ENCODE measurements around the gene C6orf47.
"Not testable (repeated sequence)": the region's sequence is repeated elsewhere in the genome, so short reads cannot be mapped to it uniquely, and the experiment has no call there.

Gene C6orf47, protein sequence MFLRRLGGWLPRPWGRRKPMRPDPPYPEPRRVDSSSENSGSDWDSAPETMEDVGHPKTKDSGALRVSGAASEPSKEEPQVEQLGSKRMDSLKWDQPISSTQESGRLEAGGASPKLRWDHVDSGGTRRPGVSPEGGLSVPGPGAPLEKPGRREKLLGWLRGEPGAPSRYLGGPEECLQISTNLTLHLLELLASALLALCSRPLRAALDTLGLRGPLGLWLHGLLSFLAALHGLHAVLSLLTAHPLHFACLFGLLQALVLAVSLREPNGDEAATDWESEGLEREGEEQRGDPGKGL

DNA sequence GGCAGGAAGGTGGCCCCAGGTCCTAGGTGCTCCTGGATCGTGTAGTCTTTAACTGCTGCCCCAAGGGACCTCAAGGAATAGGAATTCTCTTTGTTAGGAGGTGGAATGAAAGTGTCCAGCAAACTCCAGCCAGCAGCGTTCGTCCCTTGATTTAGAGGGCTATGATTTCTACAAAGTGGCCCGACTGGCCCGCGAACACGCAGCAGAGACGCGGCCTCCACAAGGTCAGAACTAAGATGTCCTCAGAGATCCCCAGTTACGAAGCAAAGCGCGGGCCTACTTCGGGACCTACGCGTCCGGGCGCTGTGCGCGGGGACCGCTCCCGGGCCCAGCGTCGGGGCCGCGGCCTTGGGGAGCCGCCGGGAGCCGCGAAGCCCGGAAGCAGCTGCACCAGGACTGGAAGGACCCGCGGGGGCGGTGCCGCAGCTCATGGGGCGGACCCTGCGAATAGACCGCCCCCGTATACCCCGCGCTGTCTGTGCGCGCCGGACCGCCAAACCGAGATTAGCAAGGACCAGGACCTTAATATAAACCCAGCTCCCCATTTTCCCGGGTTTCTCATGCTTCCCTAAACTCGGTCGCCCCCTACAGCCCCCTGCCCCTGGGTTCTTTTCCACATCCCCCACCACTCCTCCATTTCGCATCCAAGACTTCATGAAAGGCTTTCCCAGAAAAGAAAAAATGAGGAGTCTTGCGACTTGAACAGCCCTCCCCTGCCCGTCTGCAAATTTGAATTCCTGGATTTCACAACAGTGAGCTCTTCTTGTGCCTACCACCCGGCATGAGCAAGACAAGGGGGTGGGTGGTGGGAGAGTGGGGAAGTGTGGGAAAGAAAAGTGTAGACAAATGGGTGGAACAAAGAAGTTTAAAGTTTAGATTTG, at the start of gene C6orf47:
Gene C6orf47, minus strand, starts transcription at position 398 of the 881 bp plus-strand sequence. CDS start 831 bp downstream, outside the sequence.
- peak in 48 of 51 donors; percentile 24 to 84 (median 62) for DNase-seq

DNA sequence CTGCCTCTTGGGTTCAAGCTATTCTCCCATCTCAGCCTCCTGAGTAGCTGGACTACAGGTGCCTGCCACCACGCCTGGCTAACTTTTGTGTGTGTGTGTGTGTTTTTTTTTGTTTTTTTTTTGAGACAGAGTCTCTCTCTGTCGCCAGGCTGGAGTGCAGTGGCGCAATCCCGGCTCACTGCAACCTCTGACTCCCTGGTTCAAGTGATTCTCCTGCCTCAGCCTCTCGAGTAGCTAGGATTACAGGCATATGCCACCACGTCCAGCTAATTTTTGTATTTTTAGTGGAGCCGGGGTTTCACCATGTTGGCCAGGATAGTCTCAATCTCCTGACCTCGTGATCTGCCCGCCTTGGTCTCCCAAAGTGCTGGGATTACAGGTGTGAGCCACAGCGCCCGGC, 48.6 kb upstream of the C6orf47 start:
- DNase-seq: not testable (repeated sequence)

DNA sequence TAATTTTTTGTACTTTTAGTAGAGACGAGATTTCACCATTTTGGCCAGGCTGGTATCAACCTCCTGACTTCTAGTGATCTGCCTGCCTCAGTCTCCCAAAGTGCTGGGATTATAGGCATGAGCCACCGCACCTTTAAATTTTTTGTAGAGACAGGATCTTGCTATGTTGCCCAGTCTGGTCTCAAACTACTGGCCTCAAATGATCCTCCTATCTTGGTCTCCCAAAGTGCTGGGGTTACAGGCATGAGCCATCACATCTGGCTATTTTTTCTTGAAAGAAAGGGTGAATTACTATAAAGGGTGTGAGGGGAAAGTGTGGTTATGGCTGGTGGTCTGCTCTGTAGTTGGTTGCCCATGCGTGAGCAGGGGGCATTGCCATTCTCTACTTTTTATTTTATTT, 47.6 kb upstream of the C6orf47 start:
- no peak for DNase-seq

DNA sequence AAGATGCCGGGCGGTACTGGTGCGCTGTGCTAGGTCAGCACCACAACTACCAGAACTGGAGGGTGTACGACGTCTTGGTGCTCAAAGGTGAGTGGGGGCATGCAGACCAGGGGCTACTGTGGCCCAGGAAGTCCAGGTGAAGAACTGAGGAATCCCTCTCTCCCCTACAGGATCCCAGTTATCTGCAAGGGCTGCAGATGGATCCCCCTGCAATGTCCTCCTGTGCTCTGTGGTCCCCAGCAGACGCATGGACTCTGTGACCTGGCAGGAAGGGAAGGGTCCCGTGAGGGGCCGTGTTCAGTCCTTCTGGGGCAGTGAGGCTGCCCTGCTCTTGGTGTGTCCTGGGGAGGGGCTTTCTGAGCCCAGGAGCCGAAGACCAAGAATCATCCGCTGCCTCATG, 47.1 kb upstream of the C6orf47 start:
- DNase-seq: no peak

DNA sequence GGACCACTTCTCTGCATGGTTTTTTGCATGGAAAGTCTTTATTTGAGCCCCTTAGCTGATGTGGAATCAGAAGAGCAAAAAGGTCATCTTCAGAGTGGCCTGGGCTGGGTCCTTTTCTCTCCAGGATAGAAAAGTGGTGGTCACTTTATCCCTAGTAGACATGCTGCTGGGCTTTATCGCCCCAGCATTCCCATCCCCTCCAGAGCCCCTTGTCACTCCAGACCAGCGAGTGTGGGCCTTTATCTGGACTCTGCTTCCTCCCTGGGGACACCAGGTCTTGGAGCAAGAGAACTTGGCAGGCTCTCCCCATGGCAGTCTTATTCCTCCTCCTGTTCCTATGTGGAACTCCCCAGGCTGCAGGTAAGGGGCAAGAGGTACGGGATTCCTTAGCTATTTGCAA, 46.0 kb upstream of the C6orf47 start, which contains the start of gene LY6G6F:
Gene LY6G6F, plus strand, starts transcription at position 268 of the 400 bp plus-strand sequence. Its CDS starts 41 bp downstream, at position 309.
- DNase-seq: no peak

DNA sequence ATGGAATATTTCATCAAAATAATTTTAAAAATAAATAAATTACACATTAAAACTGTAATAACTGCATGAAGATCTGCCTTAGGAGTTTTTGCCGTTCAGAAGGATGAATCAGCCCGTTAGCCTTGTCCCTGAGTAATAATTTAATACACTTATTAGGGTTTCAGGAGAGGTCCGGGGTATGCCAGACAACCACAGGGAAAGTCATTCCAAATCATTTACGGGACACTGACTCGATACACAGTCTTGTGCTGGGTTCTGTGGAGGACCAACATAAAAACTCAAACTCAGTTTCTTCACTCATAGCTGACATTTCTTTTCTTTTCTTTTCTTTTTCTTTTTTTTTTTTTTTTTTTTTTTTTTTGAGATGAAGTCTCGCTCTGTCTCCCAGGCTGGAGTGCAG, 45.4 kb upstream of the C6orf47 start:
- DNase-seq: no peak

DNA sequence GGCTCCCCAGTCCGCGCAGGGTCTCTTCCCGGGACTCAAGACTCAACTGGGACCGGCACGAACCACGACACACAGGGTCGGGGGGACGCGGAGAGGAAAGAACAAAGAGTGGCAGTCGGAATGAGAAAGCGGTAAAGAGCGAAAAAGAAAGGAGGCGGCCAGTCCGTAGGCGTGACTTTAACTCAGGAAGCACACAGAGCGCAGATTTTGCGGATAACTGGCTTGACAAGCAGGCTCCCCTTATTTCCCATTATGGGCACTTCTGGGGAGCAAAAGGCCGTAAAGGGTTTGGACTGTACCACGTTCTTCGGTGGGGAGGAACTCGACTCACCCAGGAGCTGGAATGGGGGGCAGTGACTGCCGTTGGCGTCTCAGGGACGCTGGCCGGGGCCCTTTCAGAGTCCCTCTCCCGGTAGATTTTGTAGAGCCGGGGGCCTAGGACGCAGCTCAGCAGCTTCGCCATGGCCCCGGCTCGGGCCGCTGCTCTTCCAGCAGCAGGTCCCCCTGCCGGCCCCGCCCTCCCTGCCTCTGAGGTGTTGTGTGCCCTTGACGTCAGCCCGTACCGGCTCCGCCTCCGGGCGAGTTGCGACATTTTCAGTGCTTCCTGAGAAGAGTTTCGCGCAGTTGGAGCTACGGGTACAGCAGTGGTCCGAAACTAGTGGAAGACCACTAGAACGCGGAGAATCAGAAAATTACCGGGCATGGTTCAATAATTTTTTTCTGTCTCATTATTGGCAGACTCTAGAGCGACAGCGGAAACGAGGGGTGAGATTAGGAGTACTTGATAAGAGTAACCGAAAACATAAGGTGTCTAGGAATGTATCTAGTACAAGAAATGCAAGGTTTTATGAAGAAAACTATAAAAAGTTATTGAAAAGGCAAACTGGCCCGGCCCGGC, 42.5 kb upstream of the C6orf47 start, which contains the start of gene ABHD16A:
Gene ABHD16A, minus strand, starts transcription at position 506 of the 898 bp plus-strand sequence. Its CDS starts 43 bp downstream, at position 463.
- DNase-seq: peak in 50 of 51 donors; percentile 68 to 99 (median 95)

DNA sequence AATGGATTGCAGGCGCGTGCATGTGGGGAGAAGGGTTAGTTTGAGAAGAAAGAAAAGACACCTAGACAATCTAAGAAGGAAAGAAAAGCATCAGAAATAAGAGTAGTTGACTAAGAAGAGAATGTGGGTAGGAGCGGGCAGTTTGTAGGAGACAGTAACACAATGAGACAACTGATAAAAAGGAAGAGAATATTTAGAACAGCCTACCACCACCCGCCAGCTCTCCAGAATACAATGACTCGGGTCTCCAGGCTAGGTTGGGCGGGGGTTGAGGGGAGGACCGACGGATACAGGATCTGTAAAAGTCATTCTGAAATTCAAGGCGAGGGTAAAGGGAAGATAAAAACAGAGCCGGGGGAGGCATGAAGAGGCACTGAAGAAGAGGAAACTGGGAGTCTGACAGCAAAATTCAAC, 41.8 kb upstream of the C6orf47 start:
- peak in 4 of 51 donors; percentile 52 to 75 (median 58) for DNase-seq

DNA sequence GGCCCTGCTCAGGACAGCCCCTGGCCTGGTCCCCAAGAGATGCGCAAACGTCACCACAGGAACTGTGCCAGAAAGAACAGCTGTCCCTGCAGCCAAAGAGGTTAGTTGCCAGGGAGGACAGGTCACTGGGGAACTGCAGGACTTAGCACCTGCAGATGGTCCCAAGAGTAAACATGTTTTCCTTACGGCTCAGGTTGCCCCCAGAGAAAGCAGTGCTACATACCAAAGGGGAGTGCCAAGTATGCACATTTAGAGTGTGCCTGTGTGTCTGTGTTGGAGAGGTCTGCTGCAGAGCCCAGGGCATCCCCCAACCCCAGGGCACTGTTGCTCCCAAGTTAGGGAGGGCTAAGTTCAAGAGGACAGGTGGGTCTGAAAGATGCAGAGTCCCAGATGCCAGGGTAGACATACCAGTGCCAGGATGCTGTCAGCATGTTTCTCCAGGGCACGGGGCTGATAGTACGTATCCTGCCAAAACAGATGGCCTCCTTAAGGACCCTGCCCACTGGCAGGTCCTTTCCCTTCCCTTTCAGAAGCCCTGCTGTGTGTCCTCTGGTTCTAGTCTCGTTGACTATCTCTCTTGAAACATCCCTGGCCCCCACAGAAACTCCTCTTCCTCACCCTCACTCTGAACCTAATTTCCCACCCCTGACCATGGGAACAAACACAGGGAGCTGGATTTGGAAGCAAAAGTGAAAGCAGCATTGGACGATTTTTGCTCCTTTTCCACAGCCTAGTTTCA, 41.3 kb upstream of the C6orf47 start:
- no peak for DNase-seq

DNA sequence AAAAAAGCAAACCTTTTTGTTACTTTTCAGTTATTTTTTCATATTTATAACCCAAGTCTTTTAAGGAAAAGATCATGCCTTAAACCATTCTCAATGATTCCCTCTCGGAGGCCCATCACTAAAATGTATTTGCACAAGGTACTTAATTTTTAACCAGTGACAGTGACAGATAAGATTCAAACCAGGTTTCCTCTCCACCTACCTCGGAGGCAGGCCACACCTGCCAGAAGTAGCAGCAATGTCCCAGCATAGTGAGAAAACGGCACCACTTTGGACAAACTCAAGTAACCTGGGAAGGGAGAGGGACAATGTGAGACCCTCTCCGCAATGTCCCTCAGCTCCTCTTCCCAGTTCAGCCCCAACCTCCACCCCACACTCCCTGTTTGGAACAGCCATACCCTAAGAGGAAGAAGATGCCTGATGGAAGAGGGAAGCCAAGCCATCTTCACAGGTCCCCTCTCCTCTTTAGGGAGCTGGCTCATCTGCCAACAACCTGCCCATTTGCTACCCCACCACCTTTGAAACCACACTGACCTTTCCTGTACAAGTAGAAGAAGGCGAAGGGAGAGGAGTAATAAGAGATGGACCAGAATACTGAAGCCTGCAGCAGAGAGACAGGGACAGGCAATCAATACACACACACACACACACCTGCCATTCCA, 40.3 kb upstream of the C6orf47 start:
- DNase-seq: no peak

DNA sequence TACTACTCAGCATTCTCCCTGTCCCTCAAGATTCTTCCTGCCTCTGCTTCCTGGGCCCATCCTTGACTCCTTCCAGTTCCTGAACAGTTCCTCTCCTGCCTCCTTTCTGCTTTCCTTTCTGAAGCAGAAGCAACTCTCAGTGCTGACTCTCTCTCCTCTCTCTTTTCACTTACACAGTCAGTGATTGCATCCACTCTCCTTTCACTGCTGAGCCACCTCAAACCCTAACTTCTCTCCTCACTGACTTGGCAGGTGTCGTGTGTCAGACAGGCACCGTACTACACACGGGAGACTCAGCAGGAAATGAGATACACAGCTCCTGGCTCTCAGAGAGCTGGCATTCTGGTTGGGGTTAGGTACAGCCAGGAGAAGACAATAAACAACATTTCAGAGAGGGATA, 37.0 kb upstream of the C6orf47 start:
- DNase-seq: no peak

DNA sequence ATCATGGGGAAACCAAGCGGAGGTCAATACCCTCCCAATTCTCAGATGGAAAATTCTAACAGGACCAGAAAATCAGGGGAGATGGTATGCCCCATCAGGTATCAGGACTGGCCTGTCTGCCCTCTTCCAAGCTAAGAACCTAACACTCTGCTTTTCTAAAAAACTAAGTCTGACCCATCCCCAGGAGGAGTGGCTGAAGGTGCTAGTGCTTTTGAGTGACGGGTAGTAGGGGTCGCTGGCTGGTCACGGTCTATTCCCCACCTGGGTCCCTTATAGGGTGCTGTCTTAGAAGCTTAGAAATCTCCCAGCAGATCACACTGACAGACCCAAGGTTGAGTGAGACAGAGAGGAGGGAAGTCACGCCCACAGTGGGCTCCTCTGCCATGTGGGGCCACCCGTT, 33.0 kb upstream of the C6orf47 start:
- DNase-seq: no peak

DNA sequence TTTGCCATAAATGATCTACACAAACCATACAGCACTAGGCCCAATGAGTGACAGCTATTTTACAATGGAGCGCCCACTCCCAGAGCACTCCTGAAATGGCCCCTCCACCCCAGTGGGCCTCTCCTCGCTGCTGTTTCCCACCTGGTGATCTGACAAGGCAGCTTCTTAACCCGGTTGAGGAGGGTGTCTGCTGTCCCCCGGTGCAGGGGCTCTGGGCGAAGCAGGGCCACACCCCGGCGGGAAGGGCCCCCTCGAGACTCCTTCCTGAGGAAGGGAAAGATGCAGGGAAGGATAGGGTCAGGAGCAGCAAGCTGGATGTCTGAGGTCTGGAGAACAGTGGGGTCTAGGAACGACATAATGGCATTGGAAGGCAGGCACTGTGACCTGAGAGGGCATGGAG, 32.3 kb upstream of the C6orf47 start:
- no peak for DNase-seq

DNA sequence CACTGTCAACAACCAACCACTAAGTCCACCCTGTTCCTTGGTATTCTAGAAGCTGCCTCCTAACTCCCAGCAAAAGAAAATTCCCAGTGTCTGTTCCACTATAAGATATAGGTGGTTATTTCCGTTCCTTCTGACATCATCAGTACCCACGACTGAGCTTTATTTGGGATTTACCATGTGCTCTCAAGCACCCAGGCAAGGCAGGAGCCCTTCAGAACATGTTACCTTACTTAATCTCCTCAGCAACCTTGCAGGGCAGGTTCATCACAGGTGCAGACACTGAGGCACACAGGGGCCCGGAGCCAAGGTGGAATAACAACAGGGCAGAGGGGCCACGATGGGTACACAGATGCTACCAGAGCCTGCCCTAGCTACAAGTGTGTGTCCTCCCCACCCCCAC, 31.8 kb upstream of the C6orf47 start:
- no peak for DNase-seq

DNA sequence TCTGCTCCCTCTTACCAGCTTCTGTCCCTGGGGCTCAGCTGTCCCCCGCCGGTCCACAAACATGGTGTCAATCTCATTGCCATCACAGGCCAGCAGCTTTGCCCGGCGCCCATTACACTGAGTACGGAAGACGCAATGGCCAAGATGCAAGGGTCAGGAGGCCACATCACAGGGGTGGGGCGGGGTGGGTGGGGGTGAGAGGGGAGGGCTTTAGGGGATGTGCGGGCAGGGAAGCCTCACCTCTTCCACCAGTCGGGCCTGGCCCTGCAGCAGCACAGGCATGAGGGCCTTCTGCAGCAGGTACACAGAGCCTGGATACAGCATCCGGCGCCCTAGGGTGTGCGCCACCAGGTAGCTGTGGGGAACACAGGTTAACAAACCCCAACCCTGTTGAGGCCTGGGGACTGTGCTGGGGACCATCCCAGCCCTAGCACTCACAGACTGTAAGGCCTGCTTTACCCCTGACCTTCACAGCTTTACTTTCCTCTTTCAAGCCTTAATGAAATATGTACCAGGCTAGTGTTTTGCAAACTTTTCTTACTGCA, 31.1 kb upstream of the C6orf47 start:
- no peak for DNase-seq

DNA sequence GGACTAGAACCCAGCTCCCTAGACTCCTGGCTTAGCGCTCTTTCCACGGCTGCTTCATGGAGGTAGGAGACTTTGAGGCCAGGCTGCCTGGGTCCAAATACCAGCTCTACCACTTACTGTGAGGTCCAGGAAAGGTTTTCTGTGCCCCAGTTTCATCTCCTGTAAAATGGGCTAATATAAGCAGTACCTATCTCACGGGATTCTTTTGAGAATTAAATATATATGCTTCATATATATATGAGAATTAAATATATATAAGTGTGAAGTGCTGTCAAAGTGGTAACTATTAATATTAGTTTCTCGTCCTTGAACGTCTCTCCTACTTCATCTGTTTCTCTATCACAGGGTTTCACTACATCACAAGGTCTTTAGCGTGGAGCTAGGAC, 30.5 kb upstream of the C6orf47 start:
- DNase-seq: no peak

DNA sequence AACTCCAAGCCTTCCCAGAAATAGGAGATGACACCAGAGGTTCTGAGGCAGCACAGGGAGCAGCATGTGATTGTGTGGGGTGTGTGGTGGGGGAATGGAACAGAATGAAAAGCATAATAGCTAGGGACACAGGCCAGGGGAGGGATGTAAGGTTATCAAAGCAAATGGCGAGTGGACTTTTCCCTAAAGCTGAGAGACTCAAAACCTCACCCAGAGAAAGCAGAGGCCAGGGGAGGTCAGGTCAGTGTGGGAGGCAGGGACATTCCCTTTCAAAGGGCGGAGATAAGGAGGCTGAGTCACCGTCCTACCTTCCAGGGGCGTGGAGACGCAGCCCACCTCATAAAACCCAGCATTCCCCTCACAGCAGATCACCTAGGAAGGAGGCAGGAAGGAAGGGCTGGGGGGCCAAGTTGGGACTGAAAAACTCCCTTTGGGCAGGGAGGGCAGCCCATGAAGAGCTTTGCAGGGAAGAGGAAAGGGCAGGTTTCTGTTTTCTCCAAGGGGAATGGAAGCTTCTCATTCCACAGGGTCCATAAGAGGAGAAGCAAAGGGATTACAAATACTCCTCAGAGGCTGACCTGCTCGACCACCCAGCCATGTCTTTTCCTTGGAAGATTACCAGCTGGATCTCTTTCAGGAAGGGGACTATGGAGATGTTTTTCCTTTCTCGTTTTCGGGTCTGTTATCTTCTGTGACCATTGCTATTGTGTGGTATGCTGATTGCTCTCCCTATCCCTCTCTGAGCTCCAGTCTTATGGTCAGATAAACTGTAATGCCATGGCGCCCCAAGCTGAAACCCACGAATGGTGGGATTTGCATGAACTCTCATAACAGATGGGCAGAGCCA, 29.9 kb upstream of the C6orf47 start:
- no peak for DNase-seq

DNA sequence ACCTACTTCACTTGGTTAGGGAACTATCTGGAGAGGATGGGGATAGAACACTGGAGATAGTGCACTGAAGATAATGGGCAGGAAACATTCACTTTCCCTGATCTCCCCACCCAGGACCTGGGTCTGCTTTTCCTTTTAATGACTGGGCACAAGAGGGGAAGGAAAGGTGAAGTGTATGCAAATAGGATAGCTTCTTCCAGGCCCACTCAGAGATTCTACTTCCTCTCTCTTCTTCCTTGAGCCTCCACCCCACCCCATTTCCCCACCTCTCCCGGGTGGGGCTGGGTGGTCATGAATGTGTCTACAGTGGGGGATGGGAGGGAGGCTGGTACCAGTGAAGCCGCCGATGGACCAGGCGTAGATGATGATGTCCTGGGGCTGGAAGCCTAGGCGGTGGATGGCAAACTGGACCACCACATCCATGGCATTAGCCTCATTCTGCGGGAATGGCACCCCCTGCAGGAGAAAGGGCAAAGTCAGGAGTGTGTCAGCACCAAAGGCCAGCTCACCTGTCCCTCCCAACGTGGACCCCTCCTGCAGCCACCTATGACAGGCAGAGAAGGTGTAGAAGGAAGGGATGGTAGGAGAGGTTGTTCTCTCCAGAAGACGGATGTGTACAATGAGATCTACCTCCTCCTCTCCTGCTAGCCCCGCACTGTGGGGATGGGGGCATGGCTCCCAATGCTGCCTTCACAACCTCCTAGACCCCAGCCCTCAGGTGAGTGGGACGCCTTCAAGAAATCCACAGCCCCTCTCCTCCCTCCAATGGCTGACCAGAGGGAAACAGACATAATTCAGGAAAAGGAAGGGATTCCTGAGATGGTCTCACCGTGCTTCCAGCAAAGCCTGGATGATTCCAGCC, 28.9 kb upstream of the C6orf47 start:
- DNase-seq: no peak

Measured in hypothalamus (tissue), 51 donors.